ENCODE results near the gene METTL8.
A peak's percentile ranks its signal among the peaks of the same experiment; 100 is the strongest.
"Not testable (repeated sequence)": the region's sequence is repeated elsewhere in the genome, so short reads cannot be mapped to it uniquely, and the experiment has no call there.

The METTL8 gene

DNA sequence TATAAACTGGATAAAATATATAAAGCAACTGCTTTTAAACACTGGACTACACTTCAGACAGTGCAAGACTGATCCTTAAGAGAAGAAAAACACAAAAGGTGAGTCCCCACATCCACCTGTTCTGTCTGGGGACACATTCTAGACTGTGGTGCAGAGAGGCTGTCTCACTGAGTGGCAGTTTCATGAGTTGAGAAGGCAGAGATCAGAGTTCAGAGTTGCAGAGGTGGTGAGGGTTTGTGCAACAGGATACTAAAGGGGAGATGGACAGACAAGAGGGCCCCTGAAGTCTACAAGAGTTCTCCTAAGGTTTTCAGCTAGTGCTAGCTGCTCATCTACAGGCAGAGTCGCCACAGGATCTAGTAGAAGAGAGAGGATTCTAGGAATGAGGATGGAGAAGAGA lies 68.0 kb downstream of the METTL8 start:
- TF ChIP-seq CTCF (IDR thresholded peaks at IDR 0.05; ENCODE audit: low read depth, low read length, missing control alignments): no peak
- H3K27ac ChIP-seq: no peak overlapping the region
- in situ Hi-C loops (cut with HindIII; ENCODE audit: low pct_ligation_motif_present, low sequenced_read_pairs): no loop called here

GRCh38 chr2:171365232-171365631 lies 68.6 kb downstream of the METTL8 start:
- Histone ChIP-seq H3K27me3 (replicated peaks) (no peaks in the 10 kb centered on the region), H3K4me3 (ENCODE audit: low read depth, low read length) (no peak overlapping the region), H3K36me3 (replicated peaks) (no peaks in the 10 kb centered on the region), H3K27ac (no peak overlapping the region)
- peak; percentile 1 for DNase-seq
- no peak for TF ChIP-seq CTCF (IDR thresholded peaks at IDR 0.05; ENCODE audit: low read depth, low read length, missing control alignments)
- in situ Hi-C loops (cut with HindIII; ENCODE audit: low pct_ligation_motif_present, low sequenced_read_pairs): no loop called here

More for the DNA sequence above, 68.0 kb downstream of the METTL8 start:
- no peak for DNase-seq
- H3K27me3 ChIP-seq (replicated peaks): no peaks in the 10 kb centered on the region
- no peak overlapping the region for H3K4me3 ChIP-seq (ENCODE audit: low read depth, low read length)
- no peaks in the 10 kb centered on the region for H3K36me3 ChIP-seq (replicated peaks)

DNA sequence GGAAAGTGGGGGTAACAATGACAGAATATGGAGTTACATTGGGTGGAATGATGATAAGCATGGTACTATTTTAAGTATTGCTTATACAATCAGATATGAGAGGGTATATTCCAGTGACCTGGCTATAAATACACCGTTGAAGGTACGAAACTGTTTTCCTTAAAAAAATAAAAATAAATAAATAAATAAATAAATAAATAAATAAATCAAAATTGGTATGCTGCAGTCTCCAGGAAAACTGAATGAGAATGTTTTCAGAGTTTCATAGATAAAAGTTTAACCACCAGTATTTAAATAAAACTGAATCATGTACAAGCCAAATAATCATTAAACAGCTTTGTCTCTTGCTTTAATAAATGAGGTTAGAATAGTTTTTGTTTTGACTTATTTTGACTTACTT lies 71.4 kb downstream of the METTL8 start:
- H3K27me3 ChIP-seq (replicated peaks): no peaks in the 10 kb centered on the region
- H3K36me3 ChIP-seq (replicated peaks): no peaks in the 10 kb centered on the region
- DNase-seq: no peak
- H3K4me3 ChIP-seq (ENCODE audit: low read depth, low read length): no peak overlapping the region
- no peak overlapping the region for H3K27ac ChIP-seq
- TF ChIP-seq CTCF (IDR thresholded peaks at IDR 0.05; ENCODE audit: low read depth, low read length, missing control alignments): no peak
- in situ Hi-C loops (cut with HindIII; ENCODE audit: low pct_ligation_motif_present, low sequenced_read_pairs): no loop called here

- no peak overlapping the region for H3K4me3 ChIP-seq (ENCODE audit: low read depth, low read length)
- H3K27ac ChIP-seq: no peak overlapping the region
- H3K27me3 ChIP-seq (replicated peaks): no peaks in the 10 kb centered on the region
- in situ Hi-C loops (cut with HindIII; ENCODE audit: low pct_ligation_motif_present, low sequenced_read_pairs): no loop called here
- no peaks in the 10 kb centered on the region for H3K36me3 ChIP-seq (replicated peaks)
- no peak for DNase-seq
- no peak for TF ChIP-seq CTCF (IDR thresholded peaks at IDR 0.05; ENCODE audit: low read depth, low read length, missing control alignments)
Observed at GRCh38 chr2:171360905-171361304, 72.9 kb downstream of the METTL8 start.

DNA sequence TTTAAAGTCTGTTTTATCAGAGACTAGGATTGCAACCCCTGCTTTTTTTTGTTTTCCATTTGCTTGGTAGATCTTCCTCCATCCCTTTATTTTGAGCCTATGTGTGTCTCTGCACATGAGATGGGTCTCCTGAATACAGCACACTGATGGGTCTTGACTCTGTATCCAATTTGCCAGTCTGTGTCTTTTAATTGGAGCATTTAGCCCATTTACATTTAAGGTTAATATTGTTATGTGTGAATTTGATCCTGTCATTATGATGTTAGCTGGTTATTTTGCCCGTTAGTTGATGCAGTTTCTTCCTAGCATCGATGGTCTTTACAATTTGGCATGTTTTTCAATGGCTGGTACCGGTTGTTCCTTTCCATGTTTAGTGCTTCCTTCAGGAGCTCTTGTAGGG lies 80.0 kb downstream of the METTL8 start:
- in situ Hi-C loops (cut with HindIII; ENCODE audit: low pct_ligation_motif_present, low sequenced_read_pairs): not testable (repeated sequence)

GRCh38 chr2:171348056-171348455 lies 85.7 kb downstream of the METTL8 start:
- in situ Hi-C loops (cut with HindIII; ENCODE audit: low pct_ligation_motif_present, low sequenced_read_pairs): no loop called here
- no peaks in the 10 kb centered on the region for H3K36me3 ChIP-seq (replicated peaks)
- no peaks in the 10 kb centered on the region for H3K27me3 ChIP-seq (replicated peaks)
- no peak for TF ChIP-seq CTCF (IDR thresholded peaks at IDR 0.05; ENCODE audit: low read depth, low read length, missing control alignments)
- H3K27ac ChIP-seq: no peak overlapping the region
- H3K4me3 ChIP-seq (ENCODE audit: low read depth, low read length): no peak overlapping the region
- no peak for DNase-seq

More for the DNA sequence above, 80.0 kb downstream of the METTL8 start:
- H3K4me3 ChIP-seq (ENCODE audit: low read depth, low read length); H3K27me3 ChIP-seq (replicated peaks); H3K36me3 ChIP-seq (replicated peaks); DNase-seq; H3K27ac ChIP-seq: not testable (repeated sequence)
